Lower leg skin (tissue), 4 donors: ENCODE results near the gene PLXNA3. TPM values are rescaled to one million over a fixed set of nuclear protein-coding genes. Genes with fewer than 3 reads are reported as not detected.

Experiments
- DNase-seq, 2 donors: peaks; one replicate each; pipeline ENCODE4 v3.0.0-alpha.2; 2019; ENCODE audit warnings: low spot score in 2 of 2
- H3K4me3 ChIP-seq: fragments of 200-600 bp; sonication (generic); 2 replicates; pipeline ENCODE4 v1.5.1; 2017; ENCODE audit warnings: mild to moderate bottlenecking, low read depth; ENCODE audit not compliant: poor library complexity, severe bottlenecking
- POLR2A ChIP-seq, 2 donors: fragments of 450-650 bp; IDR thresholded peaks; one replicate each; pipeline ENCODE4 v1.6.1; 2016 to 2017; ENCODE audit warnings: antibody characterized with exemption in 2 of 2, mild to moderate bottlenecking in 1 of 2, moderate library complexity in 1 of 2
- WGBS, 2 donors: methylation state at CpG; one replicate each; pipeline ENCODE4 v1.1.5; 2018; 5-methylcytosine and 5-hydroxymethylcytosine counted together
- intact Hi-C: fragments of 100-400 bp; cut with DNase I; formaldehyde crosslinking; loops from one replicate; pipeline ENCODE4 v1.15.0; 2023; ENCODE audit warnings: low total_unique reads
- total RNA-seq, 4 donors: library from RNA; depleted of rRNA; stranded (reverse); fragments of >200 nt; gene quantifications; one replicate each; pipeline ENCODE4 v1.1.0, GENCODE V29; 2016
- TF ChIP-seq, protein P1 (sequence below), 3 donors: fragments of 450-650 bp; IDR thresholded peaks; one replicate each; pipeline ENCODE4 v1.5.1; 2016; ENCODE audit warnings: antibody characterized with exemption in 3 of 3, mild to moderate bottlenecking in 3 of 3, moderate library complexity in 2 of 3

The PLXNA3 gene
- total RNA-seq, 4 donors from 2014 or later: 10.2 to 30.2 (median 13.5) TPM

DNA sequence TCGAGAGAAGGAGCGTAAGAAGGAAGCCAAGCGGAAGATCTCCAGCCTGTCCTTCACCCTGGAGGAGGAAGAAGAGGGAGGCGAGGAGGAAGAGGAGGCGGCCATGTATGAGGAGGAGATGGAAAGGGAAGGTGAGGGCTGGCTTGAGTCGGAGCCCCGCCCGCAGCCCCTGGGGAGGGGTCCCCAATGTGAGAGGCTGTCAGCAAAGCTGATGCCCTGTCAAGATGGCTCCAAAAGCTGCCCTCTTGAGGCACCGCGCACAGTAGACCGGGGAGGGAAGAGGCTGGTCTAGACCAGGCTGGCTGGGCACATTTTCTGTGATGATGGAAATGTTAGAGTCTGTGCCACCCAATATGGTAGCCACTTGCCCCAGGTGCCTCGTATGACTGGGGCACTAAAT, 11.7 kb upstream of the PLXNA3 start:
- TF ChIP-seq, protein P1, sequence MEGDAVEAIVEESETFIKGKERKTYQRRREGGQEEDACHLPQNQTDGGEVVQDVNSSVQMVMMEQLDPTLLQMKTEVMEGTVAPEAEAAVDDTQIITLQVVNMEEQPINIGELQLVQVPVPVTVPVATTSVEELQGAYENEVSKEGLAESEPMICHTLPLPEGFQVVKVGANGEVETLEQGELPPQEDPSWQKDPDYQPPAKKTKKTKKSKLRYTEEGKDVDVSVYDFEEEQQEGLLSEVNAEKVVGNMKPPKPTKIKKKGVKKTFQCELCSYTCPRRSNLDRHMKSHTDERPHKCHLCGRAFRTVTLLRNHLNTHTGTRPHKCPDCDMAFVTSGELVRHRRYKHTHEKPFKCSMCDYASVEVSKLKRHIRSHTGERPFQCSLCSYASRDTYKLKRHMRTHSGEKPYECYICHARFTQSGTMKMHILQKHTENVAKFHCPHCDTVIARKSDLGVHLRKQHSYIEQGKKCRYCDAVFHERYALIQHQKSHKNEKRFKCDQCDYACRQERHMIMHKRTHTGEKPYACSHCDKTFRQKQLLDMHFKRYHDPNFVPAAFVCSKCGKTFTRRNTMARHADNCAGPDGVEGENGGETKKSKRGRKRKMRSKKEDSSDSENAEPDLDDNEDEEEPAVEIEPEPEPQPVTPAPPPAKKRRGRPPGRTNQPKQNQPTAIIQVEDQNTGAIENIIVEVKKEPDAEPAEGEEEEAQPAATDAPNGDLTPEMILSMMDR (IDR thresholded peaks at IDR 0.05): no peak
- TF ChIP-seq POLR2A (IDR thresholded peaks at IDR 0.05): no peak
- intact Hi-C loops: no loop called here
- WGBS, 2 donors: 90 to 95% methylated on average over 12 of the region's 12 CpGs
- no peak for DNase-seq
- no peak overlapping the region for H3K4me3 ChIP-seq

- intact Hi-C loops: no loop called here
- H3K4me3 ChIP-seq: no peak overlapping the region
- 89 to 91% methylated on average over 14 of the region's 14 CpGs for WGBS, 2 donors
- DNase-seq: no peak
- TF ChIP-seq, protein P1 (IDR thresholded peaks at IDR 0.05): no peak
- TF ChIP-seq POLR2A (IDR thresholded peaks at IDR 0.05): no peak
Observed at GRCh38 chrX:154448484-154448883, 9.6 kb upstream of the PLXNA3 start.

DNA sequence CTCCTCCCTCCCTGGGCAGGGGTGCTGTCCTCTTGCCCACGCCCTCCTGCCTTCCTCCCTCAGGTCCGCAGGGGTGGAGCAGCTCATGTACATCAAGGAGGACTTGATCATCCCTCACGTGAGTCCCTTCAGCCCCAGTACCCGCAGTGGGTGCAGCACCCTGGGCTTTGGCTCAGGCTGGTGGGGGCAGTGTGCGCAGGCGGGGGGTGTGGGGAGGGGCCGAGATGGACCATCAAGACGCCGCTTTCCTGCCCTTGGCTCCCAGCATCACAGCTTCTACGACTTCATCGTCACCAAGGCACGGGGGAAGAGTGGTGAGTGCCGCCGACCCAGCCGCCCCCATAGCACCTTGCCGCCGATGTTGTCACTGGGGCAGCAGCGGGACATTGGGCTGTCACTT, 8.5 kb upstream of the PLXNA3 start:
- no peak for DNase-seq

GRCh38 chrX:154450312-154450711, 7.8 kb upstream of the PLXNA3 start:
- WGBS, 2 donors: 91 to 93% methylated on average over 16 to 17 of the region's 17 CpGs
- intact Hi-C loops: no loop called here
- no peak for DNase-seq

More for the DNA sequence above, 8.5 kb upstream of the PLXNA3 start:
- H3K4me3 ChIP-seq: no peak overlapping the region
- intact Hi-C loops: no loop called here
- WGBS, 2 donors: 94 to 95% methylated on average over 7 to 15 of the region's 18 CpGs
- TF ChIP-seq, protein P1 (IDR thresholded peaks at IDR 0.05): no peak
- no peak for TF ChIP-seq POLR2A (IDR thresholded peaks at IDR 0.05)

GRCh38 chrX:154452823-154453222, 5.3 kb upstream of the PLXNA3 start:
- TF ChIP-seq POLR2A (IDR thresholded peaks at IDR 0.05): no peak
- TF ChIP-seq, protein P1 (IDR thresholded peaks at IDR 0.05): no peak
- no peak overlapping the region for H3K4me3 ChIP-seq
- intact Hi-C loops: no loop called here
- no peak for DNase-seq
- 87 to 91% methylated on average over 9 of the region's 9 CpGs for WGBS, 2 donors

More at GRCh38 chrX:154450312-154450711, 7.8 kb upstream of the PLXNA3 start:
- TF ChIP-seq POLR2A (IDR thresholded peaks at IDR 0.05): no peak
- TF ChIP-seq, protein P1 (IDR thresholded peaks at IDR 0.05): no peak
- H3K4me3 ChIP-seq: no peak overlapping the region

DNA sequence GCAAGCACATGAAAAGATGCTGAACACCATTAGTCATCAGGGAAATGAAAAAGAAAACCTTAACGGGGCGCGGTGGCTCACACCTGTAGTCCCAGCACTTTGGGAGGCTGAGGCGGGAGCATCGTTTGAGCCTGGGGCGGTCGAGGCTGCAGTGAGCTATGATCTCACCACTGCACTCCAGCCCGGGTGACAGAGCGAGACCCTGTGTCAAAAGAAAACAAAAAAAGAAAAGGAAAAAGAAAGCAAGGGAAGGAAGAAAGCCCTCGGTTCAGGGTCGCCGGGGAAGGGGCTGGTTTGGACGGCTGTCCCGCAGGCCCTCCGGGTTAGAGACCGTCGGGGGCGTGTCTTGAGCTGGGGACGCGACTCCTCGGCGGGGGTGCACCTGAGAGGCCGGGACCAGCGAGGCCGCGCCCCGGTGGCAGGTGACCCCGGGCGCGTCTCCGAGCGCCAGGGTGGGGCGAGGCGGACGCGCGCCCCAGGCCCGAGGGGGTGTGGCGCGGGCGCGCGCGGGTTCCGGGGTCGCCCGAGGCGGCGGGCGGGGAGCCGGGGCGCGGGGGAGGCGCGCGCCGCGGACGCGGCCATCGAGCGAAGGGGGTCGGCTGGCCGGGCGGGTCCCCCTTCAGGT, 478 bp upstream of the PLXNA3 start:
- no peak for DNase-seq
- no peak overlapping the region for H3K4me3 ChIP-seq
- 4 to 52% methylated on average over 23 to 60 of the region's 65 CpGs for WGBS, 2 donors
- intact Hi-C loops: no loop called here
- TF ChIP-seq, protein P1 (IDR thresholded peaks at IDR 0.05): no peak
- no peak for TF ChIP-seq POLR2A (IDR thresholded peaks at IDR 0.05)
